T1000 (cell line): ENCODE measurements around the gene VCAN.

ENCODE experiments used
- DNase-seq: peaks from one replicate; lab custom pipeline; 2025; ENCODE audit warnings: mixed read lengths; lab: John Stamatoyannopoulos, UW

The VCAN gene

DNA sequence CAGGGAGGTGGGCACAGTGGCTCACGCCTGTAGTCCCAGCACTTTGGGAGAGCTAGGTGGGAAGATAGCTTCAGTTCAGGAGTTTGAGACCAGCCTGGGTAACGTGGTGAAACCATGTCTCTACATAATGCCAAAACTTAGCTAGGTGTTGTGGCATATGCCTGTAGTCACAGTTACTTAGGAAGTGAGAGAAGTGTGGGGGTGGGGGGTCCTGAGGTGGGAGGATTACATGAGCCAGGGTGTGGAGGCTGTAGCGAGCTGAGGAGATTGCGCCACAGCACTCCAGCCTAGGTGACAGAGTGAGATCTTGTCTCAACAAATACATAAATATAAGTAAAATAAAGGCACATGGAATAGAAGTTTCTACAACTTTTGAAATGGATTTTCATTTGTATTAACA, 23.1 kb downstream of the VCAN start:
- no peak for DNase-seq

DNA sequence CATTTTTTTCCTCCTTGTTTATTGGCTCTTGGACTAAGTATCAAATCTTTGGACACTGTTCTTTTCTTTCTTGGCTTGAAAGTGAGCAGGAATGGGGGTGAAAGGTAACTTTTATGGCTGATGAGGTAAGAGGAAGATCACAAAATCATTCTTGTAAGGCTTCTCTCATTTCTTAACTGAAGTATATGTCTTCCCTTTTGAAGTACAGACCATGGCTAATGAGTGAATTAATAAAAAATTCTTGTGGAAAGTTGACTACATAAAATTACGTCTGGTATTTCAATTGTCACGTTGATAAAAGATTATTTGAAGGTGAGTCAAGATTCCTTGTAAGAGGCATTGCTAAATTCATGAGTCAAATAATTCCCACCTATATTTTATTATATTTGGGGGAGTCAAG, 25.1 kb downstream of the VCAN start:
- no peak for DNase-seq

DNA sequence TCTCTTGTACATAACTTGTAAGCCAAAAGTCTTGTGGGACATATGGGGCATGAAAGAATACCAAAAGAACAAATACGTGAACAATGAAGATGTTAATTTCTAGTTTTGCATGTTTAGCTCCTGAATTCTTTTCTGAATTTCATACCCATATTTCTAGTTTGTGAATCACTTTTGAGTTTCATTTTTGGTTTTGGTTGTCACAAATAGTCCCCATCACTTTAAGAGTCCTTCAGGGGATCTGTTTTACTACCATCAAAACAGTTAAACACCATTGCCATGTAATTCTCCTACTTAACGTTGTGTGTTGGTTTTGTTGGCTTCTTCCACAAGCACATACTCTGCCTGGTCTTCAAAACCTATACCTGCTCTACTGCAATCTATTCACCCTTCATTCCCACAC, 27.0 kb downstream of the VCAN start:
- no peak for DNase-seq

DNA sequence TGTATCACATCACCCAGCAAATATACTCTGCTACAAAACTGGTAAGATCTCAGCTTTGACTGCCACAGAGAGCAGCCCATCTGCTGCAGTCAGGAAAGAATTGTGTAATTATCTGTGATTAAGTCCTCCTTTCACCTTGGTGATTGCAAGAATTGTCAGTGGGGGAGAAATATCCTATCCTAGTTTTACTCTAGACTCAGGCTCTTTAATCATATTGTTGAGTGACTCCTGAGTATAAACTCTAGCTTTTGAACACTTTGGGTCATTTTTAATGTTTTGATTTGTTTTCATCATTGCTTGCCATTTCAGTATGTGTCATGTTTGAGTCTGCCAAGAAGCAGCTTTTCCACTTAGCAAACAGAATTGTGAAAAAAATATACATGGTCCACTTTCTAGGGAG, 32.1 kb downstream of the VCAN start:
- DNase-seq, result no peak

DNA sequence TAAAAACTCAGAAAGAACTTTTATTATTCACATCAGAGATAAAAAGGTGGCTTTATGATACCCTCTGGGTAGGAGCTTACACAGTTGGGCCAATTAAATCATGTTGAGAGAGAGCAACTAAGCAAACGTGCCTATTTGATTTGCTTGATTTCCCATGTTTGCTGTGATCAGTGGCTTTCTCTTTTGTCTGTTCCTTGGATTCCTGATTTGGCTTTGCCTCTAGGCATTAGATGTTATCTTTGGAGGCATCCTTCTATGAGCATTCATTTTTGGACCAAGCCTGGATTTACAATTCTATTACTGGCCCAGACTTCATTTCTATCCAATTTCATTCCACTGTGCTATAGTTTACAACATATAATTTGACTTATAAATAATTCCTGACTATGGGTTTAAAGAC, 35.9 kb downstream of the VCAN start:
- DNase-seq, result no peak

DNA sequence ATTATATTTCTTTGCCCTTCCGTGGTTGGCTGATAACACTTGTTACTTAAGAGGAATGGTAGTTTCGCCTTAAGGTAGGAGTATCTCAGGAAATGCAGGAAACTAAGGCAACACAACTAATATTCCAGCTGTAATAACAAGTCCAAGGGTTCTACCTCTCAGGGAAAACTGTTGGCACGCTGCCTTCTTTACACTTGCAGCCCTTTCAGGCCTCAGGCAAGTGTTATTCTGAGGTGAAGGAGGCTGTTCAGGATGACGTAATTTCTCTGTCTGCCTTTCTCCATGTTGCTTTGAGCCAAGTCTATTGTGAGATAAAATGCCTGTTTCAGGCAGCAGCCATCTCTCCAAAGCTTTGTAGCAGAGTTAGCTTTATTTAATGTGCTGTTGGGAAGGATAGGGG, 38.0 kb downstream of the VCAN start:
- DNase-seq, result no peak

DNA sequence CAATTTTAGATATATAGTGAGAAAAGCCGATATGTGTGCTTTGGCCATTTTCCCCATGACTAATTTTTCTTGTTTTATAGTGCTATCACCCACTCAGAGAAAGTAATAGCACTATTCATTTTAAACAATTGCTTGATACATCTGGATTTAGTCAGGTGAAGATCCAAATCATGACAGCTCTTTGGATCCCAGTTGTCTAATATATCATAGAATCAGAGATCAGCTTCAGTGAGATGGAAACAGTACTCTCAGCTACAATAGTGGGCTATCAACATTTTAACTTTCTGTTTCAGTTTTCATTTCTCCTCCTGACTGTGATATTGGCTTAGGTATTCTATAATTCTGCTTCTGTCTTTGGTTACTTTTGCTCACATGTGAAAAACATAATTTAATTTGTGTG, 38.7 kb downstream of the VCAN start:
- no peak for DNase-seq

DNA sequence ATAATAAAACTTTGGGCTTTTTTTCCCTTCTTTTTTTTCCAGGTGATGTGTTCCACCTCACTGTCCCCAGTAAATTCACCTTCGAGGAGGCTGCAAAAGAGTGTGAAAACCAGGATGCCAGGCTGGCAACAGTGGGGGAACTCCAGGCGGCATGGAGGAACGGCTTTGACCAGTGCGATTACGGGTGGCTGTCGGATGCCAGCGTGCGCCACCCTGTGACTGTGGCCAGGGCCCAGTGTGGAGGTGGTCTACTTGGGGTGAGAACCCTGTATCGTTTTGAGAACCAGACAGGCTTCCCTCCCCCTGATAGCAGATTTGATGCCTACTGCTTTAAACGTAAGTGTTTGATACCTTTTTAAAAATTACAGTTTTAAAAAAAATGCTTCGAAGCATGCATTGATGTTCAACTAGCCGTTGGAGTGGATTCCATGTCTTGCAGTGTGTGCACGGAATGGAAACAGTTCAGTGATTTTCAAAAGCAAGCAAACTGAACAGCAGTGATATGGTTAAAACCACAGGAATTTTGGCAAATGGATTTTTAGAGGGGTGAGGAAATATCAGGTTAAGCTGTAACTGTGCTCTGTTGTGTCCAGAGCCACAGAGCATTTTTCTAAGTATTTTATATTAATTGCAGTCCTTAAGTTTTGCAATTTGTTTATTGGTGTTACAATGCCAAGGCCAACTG, 40.7 kb downstream of the VCAN start:
- DNase-seq, result no peak

DNA sequence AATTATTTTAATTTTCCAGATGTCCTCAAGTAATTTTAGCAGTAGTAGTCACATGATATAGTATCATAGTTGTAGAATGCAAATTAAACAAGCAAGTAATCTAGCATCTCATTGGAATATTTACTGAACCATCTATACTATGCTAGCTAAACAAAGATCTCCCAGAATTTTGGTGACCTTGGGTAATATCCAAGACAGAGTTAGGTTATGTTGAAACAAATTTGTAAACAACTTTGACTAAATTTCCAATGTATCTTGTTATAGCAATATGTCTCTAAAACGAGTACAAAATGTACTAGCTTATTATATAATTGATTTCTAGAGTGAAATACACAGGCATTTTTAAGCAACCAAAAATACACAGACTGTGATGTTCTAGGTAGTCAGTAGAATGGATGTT, 41.5 kb downstream of the VCAN start:
- DNase-seq, result no peak

DNA sequence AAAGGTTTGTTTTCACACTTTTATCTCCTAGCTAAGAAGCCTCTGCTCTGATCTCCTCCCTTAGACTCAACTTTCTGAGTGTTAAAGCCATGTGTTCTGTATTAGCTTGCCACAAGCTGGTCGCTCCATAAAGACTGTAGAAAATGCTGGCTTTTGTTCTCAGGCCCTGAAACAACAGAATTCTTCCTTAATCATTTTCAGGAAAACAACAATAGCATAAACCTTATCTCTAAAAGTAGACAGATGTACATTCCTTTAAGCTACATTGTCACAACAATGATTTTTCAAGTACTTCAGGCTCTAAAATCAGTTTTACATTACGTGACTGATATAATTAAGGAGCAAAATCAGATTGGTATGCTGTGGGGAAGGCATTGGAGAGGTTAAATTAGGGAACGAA, 41.9 kb downstream of the VCAN start:
- DNase-seq, result no peak

DNA sequence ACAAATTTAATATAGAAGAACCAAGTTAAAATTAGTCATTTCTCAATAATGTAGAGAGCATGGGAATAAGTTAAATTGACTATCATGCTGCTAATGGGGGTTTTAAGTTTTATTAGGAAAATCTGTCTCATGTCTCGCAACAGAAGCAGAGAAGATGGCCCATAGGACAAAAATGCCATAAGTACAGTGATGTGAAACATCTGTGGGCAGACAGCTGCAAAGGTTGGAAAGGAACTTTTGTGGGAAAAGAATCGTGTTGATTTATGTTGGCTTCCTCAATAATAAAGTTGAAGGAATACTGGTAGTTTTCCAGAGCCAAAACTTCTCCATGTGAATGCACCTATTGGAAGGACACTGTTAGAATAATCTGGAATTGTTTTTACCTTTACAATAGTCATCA, 44.8 kb downstream of the VCAN start:
- no peak for DNase-seq

DNA sequence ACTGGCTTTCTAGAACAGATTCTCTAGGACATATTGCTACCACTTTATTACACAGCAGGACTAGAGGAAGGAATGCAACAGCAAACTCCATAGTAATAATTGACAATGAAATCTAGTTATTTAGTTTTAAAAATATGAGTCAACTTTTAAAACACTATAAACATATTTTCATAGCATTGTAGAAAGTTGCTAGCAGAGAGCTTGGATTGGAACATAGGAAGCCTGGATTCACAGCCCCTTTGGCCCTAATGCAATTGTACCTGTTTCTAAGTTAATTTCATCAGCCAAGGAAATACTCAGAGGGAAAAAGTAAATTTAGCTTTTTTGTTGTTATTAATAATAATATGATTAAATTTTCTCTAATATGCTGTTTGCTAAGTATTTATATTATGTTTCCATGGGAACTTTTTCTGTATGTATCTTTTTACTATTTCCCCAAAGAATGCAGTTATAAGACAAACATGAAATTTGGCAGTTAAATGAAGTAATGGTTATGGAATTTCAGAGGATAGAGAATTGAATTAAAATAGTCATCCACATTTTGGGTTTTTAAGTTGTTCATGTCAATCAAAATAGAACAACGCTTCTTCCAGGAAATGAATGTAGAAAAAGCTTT, 45.6 kb downstream of the VCAN start:
- DNase-seq, result no peak

DNA sequence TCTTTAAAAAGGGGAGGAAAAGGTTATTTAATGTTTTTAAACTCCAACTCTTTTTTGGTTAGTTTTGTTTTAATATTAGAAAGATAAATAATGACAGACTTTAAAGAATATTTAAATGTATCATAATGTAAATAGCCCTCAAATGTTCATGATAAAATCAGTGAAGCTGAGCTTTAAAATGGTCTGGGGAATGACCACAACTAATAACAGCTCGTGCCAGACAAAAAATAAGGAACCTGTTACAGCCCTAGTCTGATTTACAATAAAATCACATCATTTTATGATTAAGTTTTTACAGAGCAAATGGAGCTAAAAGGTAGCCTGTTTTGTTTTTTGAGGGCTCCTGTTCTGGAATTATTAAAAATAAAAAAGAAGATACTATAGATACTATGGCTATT, 46.1 kb downstream of the VCAN start:
- no peak for DNase-seq

DNA sequence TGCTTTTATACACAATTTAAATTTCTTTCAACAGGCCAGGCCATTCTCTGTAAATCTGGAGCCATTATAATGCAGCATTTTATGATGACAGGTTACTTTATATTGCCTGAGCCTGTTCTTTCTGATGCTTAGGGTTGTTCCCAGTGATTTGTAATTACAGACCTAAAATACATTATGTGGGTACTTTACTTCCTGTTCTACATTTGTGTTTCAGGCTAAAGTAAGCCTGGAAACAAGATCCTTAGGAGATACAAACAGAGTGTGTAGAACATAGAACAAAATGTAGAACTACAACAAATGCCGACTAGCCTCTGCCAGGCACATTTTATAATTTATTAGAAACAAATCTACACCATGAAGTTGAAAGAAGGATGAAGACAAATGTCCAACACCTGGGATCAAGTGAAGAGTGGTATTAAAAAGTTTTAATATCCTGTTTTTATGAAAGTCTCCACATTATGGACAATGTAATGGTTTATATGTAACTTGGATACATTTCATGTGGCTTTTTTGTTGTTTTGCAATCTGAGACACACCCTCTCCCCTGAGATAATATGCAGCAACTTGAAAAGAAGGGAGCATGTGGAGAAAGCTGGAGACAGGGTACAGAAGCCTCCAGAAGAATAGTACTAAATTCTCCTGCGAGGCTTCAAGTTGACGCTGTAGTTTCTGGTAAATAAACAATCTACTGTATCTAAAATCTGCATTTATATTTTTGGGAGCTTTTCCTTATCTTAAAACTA, 46.9 kb downstream of the VCAN start:
- no peak for DNase-seq

DNA sequence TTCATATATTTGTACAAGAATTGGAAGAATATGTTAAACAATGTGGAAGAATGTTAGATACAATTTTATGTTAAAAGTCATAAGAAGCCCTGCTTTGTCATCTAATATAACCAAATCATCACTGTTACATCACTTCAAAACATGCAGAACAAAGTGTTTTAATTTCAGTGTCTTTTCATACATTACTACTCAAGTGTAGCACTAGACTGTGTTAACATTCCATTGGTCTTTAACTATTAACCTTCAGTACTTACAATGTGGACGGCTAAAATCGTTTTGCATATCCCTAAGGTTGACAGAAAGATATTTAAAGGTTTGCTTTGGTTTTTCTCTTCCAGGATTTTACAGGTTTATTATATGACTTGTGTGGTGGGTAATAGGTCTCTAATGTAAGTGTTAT, 50.9 kb downstream of the VCAN start:
- DNase-seq, result no peak

DNA sequence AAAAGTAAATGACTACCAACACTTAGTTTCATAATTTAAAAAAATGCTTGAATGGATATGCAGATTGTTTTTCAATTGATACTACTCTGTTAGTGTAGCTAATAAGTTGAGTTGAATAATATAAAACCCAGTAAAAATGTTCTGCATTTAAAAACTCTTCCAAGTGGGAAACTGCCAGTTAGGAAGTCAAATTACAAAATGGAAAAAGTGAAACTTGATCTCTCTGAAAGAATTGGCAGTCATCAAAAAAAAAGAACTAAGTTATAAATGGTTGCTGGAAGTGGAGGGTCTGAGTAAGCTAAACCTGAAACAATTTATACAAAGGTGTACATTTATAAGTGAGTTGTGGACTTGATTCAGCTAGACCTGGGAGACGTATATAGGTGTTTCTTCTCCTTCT, 52.4 kb downstream of the VCAN start:
- no peak for DNase-seq

DNA sequence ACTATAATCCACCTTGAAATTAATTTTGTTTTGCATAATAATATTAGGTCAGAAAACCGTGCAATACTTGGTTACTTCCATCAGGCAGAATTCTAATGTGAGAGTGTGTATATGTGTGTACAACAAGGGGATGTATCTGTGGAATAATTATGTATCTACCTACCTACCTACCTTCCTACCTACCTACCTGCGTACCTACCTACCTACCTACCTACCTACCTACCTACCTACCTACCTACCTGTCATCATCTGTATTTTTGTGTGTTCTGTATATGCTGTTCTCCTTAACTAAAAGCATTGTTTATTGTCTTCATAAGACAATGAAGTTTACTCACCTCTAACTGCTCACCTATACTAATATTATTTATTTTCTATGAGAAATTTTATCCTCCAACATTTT, 52.8 kb downstream of the VCAN start:
- DNase-seq, result no peak

DNA sequence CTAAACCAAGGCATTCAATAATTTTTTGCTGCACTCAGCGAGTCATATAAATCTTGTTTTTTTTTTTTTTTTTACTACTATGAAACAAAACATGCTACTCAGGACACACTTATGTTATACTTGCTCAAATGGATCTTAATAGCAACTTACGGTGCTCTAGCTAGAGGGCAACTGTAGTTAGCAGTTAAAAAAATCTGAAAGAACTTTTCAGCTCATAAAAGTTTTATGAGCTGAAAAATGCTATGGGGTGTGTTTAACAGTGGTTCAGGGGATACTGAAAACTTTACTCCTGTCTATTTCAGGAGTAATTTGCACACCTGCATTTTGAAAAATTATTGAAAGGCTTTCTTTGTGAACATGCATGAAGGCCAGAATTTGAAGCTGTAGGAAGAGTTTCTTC, 53.4 kb downstream of the VCAN start:
- no peak for DNase-seq

DNA sequence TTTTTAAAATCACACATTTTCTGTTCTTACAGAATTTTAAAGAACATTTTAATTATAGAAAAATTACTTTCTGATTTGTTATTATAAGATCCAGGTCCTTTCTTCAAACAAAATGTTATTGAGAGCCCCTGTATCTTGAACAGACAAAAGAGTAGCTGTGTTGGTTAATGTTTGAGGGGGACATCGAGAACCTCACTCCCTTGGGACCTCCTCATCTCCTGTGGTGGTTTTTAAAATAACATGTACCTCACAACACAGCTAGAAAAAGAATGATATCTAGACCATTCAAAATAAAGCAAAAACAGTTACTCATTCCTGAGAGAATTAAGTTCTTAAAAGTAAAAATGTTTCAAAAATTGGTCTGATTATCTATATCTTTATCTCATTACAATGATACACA, 54.7 kb downstream of the VCAN start:
- no peak for DNase-seq

DNA sequence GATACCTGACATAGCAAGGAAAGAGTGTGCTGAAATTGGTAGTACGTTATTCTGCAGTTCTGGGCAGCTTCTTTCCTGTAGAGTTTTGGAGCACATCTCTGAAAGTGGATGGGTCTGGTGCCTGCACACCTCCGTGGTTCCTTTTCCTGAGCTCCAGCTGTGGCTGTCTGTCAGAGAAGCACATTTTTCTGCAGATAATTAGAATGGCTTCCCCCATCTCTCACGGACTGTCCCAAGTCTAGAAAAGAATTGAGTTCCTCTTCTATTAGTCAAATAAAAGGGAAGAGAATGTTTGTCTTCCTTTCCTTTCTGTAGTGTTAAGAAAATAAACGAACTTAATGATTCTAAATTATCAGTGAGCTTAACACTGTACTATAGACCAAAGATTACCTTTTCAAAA, 55.7 kb downstream of the VCAN start:
- DNase-seq, result no peak

DNA sequence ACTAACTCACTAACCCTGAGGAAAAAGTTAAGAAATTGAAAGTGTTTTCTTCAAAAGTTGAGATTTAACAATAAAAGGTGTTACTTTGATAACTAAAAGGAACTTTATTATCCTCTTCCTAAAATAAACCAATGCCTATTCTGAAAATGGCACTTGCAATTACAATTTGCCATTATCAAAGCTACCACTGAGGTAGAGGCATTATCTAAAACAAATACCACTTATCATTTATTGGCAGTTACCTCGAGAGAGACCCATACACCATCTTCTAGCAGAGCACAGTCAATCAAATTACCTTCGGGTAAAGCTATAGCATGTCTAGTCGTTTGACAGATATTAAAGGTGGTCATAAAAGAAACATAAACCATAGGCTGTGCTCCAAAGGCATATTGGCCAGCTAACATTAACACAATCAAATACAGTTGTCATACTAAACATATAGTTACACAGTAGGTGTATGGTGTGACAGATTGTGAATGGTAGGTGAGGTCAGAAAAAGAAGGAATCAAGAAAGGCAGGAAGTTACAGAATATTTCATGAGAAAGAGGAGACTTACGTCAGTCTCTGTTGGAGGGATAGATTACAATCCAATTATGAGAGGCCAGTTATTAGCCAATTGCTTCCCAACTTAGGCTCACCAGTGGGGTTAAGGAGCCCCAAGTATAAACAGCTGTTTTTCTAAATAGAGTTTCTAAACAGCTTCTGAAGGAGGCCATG, 56.3 kb downstream of the VCAN start:
- no peak for DNase-seq

DNA sequence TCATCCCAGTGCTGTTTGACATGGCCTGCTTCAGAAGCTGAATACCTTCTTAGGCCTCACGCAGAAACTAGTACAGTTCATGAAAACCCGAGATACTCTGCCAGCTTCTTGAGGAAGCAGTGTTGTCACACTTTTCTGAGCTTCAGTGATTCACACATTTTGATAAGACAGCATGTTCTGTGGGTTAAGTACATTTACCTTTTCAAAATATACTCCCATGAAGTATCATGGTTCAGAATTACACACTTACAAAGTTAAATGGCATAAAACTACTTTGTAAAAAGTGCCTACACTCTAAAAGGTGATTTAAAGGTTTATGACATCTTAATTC, 56.9 kb downstream of the VCAN start:
- DNase-seq, result no peak

DNA sequence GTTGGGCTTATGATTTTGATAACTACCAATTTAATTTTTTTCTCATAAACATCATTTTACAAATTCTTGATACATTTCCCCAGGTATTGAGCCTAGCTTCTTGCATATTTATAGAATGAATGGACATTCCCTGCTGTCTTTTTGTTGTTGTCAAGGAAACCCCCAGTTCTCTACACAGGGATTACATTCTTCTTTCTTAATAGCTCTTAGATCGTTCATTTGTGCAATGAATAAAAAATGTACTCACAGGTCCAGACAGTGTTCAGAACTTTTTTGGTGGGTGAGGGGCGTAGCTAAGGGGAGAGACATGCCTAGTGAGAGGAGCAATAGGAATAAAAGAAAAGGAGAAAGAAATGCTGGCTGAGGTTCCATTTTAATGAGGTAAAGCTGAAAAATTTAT, 58.6 kb downstream of the VCAN start:
- no peak for DNase-seq
